ENCODE measurements around the gene HSPB9.

HSPB9 gene

GRCh38 chr17:42125565-42125964 lies 3.0 kb downstream of the HSPB9 start:
- TF ChIP-seq GABPA (IDR thresholded peaks at IDR 0.05; ENCODE audit: low read depth): no peak
- Histone ChIP-seq H3K27me3 (ENCODE audit: insufficient read depth, poor library complexity, severe bottlenecking) (no peaks in the 10 kb centered on the region), H3K4me3 (replicated peaks; ENCODE audit: insufficient read depth, low read length) (no peak overlapping the region), H3K27ac (replicated peaks) (no peak overlapping the region)
- no peak for DNase-seq (ENCODE audit: low read depth in 1 of 2, low spot score in 1 of 2)

- no peak overlapping the region for H3K4me3 ChIP-seq (replicated peaks; ENCODE audit: insufficient read depth, low read length)
- H3K27me3 ChIP-seq (ENCODE audit: insufficient read depth, poor library complexity, severe bottlenecking): no peaks in the 10 kb centered on the region
- no peak for DNase-seq (ENCODE audit: low read depth in 1 of 2, low spot score in 1 of 2)
- TF ChIP-seq CTCF (IDR thresholded peaks at IDR 0.05; ENCODE audit: insufficient read depth, low read length): no peak
- no peak for TF ChIP-seq POLR2AphosphoS5 (IDR thresholded peaks at IDR 0.05; ENCODE audit: low read depth)
- TF ChIP-seq SPI1 (IDR thresholded peaks at IDR 0.05; ENCODE audit: borderline replicate concordance, low read depth): no peak
- TF ChIP-seq GABPA (IDR thresholded peaks at IDR 0.05; ENCODE audit: low read depth): no peak
- TF ChIP-seq REST (IDR thresholded peaks at IDR 0.05; ENCODE audit: insufficient replicate concordance, low read depth): no peak
- H3K27ac ChIP-seq (replicated peaks): no peak overlapping the region
Observed at GRCh38 chr17:42126836-42127235, 4.2 kb downstream of the HSPB9 start.

GRCh38 chr17:42127414-42127813 lies 4.8 kb downstream of the HSPB9 start:
- TF ChIP-seq CTCF (IDR thresholded peaks at IDR 0.05; ENCODE audit: insufficient read depth, low read length) (no peak), REST (IDR thresholded peaks at IDR 0.05; ENCODE audit: insufficient replicate concordance, low read depth) (no peak), POLR2AphosphoS5 (IDR thresholded peaks at IDR 0.05; ENCODE audit: low read depth) (no peak), SPI1 (IDR thresholded peaks at IDR 0.05; ENCODE audit: borderline replicate concordance, low read depth) (no peak), GABPA (IDR thresholded peaks at IDR 0.05; ENCODE audit: low read depth) (no peak)

GRCh38 chr17:42129109-42129837 lies 6.7 kb downstream of the HSPB9 start:
- TF ChIP-seq GABPA (IDR thresholded peaks at IDR 0.05; ENCODE audit: low read depth): no peak
- no peak for TF ChIP-seq REST (IDR thresholded peaks at IDR 0.05; ENCODE audit: insufficient replicate concordance, low read depth)
- TF ChIP-seq SPI1 (IDR thresholded peaks at IDR 0.05; ENCODE audit: borderline replicate concordance, low read depth): no peak
- TF ChIP-seq CTCF (IDR thresholded peaks at IDR 0.05; ENCODE audit: insufficient read depth, low read length): no peak
- TF ChIP-seq POLR2AphosphoS5 (IDR thresholded peaks at IDR 0.05; ENCODE audit: low read depth): no peak
- Histone ChIP-seq H3K4me3 (replicated peaks; ENCODE audit: insufficient read depth, low read length) (no peak overlapping the region), H3K27me3 (ENCODE audit: insufficient read depth, poor library complexity, severe bottlenecking) (no peaks in the 10 kb centered on the region), H3K27ac (replicated peaks) (no peak overlapping the region)
- DNase-seq (ENCODE audit: low read depth in 1 of 2, low spot score in 1 of 2): no peak

More at GRCh38 chr17:42127414-42127813, 4.8 kb downstream of the HSPB9 start:
- Histone ChIP-seq H3K4me3 (replicated peaks; ENCODE audit: insufficient read depth, low read length) (no peak overlapping the region), H3K27me3 (ENCODE audit: insufficient read depth, poor library complexity, severe bottlenecking) (no peaks in the 10 kb centered on the region), H3K27ac (replicated peaks) (no peak overlapping the region)
- DNase-seq (ENCODE audit: low read depth in 1 of 2, low spot score in 1 of 2): no peak
